ENCODE results near the gene SERINC3.

- no peak for TF ChIP-seq CTCF (IDR thresholded peaks at IDR 0.05)
- TF ChIP-seq POLR2A (IDR thresholded peaks at IDR 0.05), result no peak
Measured at GRCh38 chr20:44541992-44542391, 20.1 kb upstream of the SERINC3 start.

All from testis (tissue), 2 donors.